HCT116 (cell line): ENCODE measurements around the gene PANK4. TPM values are rescaled to one million over a fixed set of nuclear protein-coding genes. Genes with fewer than 3 reads are reported as not detected.

ENCODE experiments used
- ATAC-seq: fragments of 200-7000 bp; cut with Tn5 transposase; 2 replicates; pipeline ENCODE4 v1.9.1; 2020; ENCODE audit warnings: mild to moderate bottlenecking, moderate library complexity
- BruUV-seq: library from RNA; stranded (reverse); fragments of 400-500 nt; replicated peaks from 2 replicates; lab custom pipeline; 2021; lab: Mats Ljungman, UMichigan
- CTCF ChIA-PET: fragments of 300-600 bp; sonication (Branson Sonifier 250); formaldehyde crosslinking; loops from one replicate; lab custom pipeline; 2021; ENCODE audit warnings: antibody characterized with exemption; lab: Charles Lee
- POLR2A ChIA-PET: fragments of 300-600, 350-600 bp; sonication (Branson Sonifier 250); formaldehyde crosslinking; loops from one replicate; lab custom pipeline; 2021; ENCODE audit warnings: antibody characterized with exemption; lab: Charles Lee
- RAD21 ChIA-PET, 2 experiments: fragments of 300-600 bp; sonication (Branson Sonifier 250); formaldehyde crosslinking; loops; one replicate each; lab custom pipeline; 2023; ENCODE audit warnings: low total read pairs in 2 of 2; ENCODE audit not compliant: uncharacterized antibody in 2 of 2, unreplicated experiment in 2 of 2, low non-redundant PET in 1 of 2; lab: Charles Lee
- DNase-seq: peaks from one replicate; pipeline ENCODE4 v3.0.0-alpha.2; 2010; ENCODE audit warnings: low read depth, low spot score
- H2AFZ ChIP-seq: fragments of 200-600 bp; shearing (Covaris generic), sonication (generic); 2 replicates; pipeline ENCODE4 v1.6.1; 2017; ENCODE audit warnings: low read depth, mixed run types, mixed read lengths, antibody characterized with exemption, low read length; ENCODE audit not compliant: poor library complexity, severe bottlenecking
- H3K27ac ChIP-seq: 2 replicates; pipeline ENCODE4 v1.5.1; 2012; ENCODE audit warnings: low read depth, low read length
- H3K27me3 ChIP-seq: fragments of 200-600 bp; sonication (generic); 2 replicates; pipeline ENCODE4 v1.6.1; 2016; ENCODE audit warnings: mixed run types, low read length, mixed read lengths; ENCODE audit not compliant: insufficient read depth
- H3K36me3 ChIP-seq, 2 experiments: fragments of 200-500 bp in 1 of 2; fragments of 200-600 bp in 1 of 2; sonication (Bioruptor generic) in 1 of 2; sonication (generic) in 1 of 2; 2 replicates each; pipeline versions ENCODE4 v1.5.1 to v1.6.1; 2014 to 2016; ENCODE audit warnings: low read length in 2 of 2, inconsistent platforms in 1 of 2, mixed read lengths in 1 of 2, mixed run types in 1 of 2; ENCODE audit not compliant: insufficient read depth in 2 of 2, control insufficient read depth in 1 of 2
- H3K4me1 ChIP-seq, 2 experiments: fragments of 200-600 bp in 1 of 2; sonication (generic) in 1 of 2; 2 replicates each; pipeline versions ENCODE4 v1.5.1 to v1.6.1; 2012 to 2017; ENCODE audit warnings: low read length in 2 of 2, inconsistent platforms in 1 of 2, mild to moderate bottlenecking in 1 of 2, mixed read lengths in 1 of 2, mixed run types in 1 of 2, moderate library complexity in 1 of 2; ENCODE audit not compliant: insufficient read depth in 2 of 2, control insufficient read depth in 1 of 2
- H3K4me2 ChIP-seq: fragments of 200-600 bp; sonication (generic); 2 replicates; pipeline ENCODE4 v1.6.1; 2017; ENCODE audit warnings: mixed run types, low read length, mixed read lengths
- H3K4me3 ChIP-seq, 2 experiments: fragments of 200-600 bp in 1 of 2; sonication (generic) in 1 of 2; replicated peaks in 1 of 2; 2 replicates each; pipeline ENCODE4 v1.5.1; 2011 to 2016; ENCODE audit warnings: low read length in 2 of 2, control low read depth in 1 of 2, low read depth in 1 of 2, mild to moderate bottlenecking in 1 of 2, mixed read lengths in 1 of 2, mixed run types in 1 of 2
- H3K79me2 ChIP-seq: fragments of 200-600 bp; sonication (generic); 2 replicates; pipeline ENCODE4 v1.6.1; 2017; ENCODE audit warnings: mild to moderate bottlenecking, mixed run types, low read length, moderate library complexity, mixed read lengths; ENCODE audit not compliant: insufficient read depth
- H3K9ac ChIP-seq: fragments of 200-600 bp; sonication (generic); 2 replicates; pipeline ENCODE4 v1.6.1; 2016; ENCODE audit warnings: low read length, mixed read lengths
- H3K9me2 ChIP-seq: fragments of 200-600 bp; sonication (generic), shearing (Covaris generic); 2 replicates; pipeline ENCODE4 v1.6.1; 2017; ENCODE audit warnings: mixed run types, mild to moderate bottlenecking, moderate library complexity; ENCODE audit not compliant: insufficient read depth
- H3K9me3 ChIP-seq, 2 experiments: fragments of 200-500 bp in 1 of 2; fragments of 200-600 bp in 1 of 2; sonication (Bioruptor generic) in 1 of 2; sonication (generic) in 1 of 2; 2 replicates each; pipeline ENCODE4 v1.6.1; 2014 to 2017; ENCODE audit warnings: low read length in 2 of 2, mixed read lengths in 2 of 2, inconsistent platforms in 1 of 2, low read depth in 1 of 2, mild to moderate bottlenecking in 1 of 2, mixed run types in 1 of 2, moderate library complexity in 1 of 2; ENCODE audit not compliant: control insufficient read depth in 1 of 2, insufficient read depth in 1 of 2
- H4K20me1 ChIP-seq: fragments of 200-600 bp; sonication (generic), shearing (Covaris generic); 2 replicates; pipeline ENCODE4 v1.6.1; 2017; ENCODE audit warnings: mixed run types, mild to moderate bottlenecking, moderate library complexity; ENCODE audit not compliant: insufficient read depth
- ATF3 ChIP-seq: IDR thresholded peaks from 2 replicates; pipeline ENCODE4 v1.6.1; 2012
- CEBPB ChIP-seq: IDR thresholded peaks from 2 replicates; pipeline ENCODE4 v1.6.1; 2012; ENCODE audit warnings: low read depth
- CTCF ChIP-seq, 3 experiments: fragments of 200-600 bp in 1 of 3; sonication (generic) in 1 of 3; IDR thresholded peaks in 2 of 3; conservative IDR thresholded peaks in 1 of 3; 2 replicates each; pipeline ENCODE4 v1.5.1; 2012 to 2017; ENCODE audit warnings: low read depth in 2 of 3, low read length in 2 of 3, antibody characterized with exemption in 1 of 3, borderline replicate concordance in 1 of 3, control low read depth in 1 of 3, mild to moderate bottlenecking in 1 of 3, mixed read lengths in 1 of 3, mixed run types in 1 of 3, moderate library complexity in 1 of 3; ENCODE audit not compliant: insufficient read depth in 1 of 3
- EGR1 ChIP-seq: IDR thresholded peaks from 2 replicates; pipeline ENCODE4 v1.6.1; 2012; ENCODE audit warnings: low read depth
- ELF1 ChIP-seq: IDR thresholded peaks from 2 replicates; pipeline ENCODE4 v1.6.1; 2012; ENCODE audit warnings: low read depth, borderline replicate concordance
- FOSL1 ChIP-seq: IDR thresholded peaks from 2 replicates; pipeline ENCODE4 v1.6.1; 2012; ENCODE audit warnings: low read depth
- ZBTB33 ChIP-seq: IDR thresholded peaks from 2 replicates; pipeline ENCODE4 v1.6.1; 2011; ENCODE audit warnings: mild to moderate bottlenecking, low read length, moderate library complexity; ENCODE audit not compliant: insufficient replicate concordance; ENCODE audit errors: extremely low read depth
- intact Hi-C: fragments of 100-400 bp; cut with micrococcal nuclease; formaldehyde crosslinking; loops from 2 replicates; pipeline ENCODE4 v1.10.0; 2022
- total RNA-seq: library from RNA; stranded (reverse); gene quantifications from one replicate; pipeline ENCODE4 v1.2.1, GENCODE V29; 2021; ENCODE audit not compliant: unreplicated experiment

Gene PANK4
- total RNA-seq, 1 experiment from 2014 or later: 38.5 TPM

- no peaks in the 10 kb centered on the region for H4K20me1 ChIP-seq
- DNase-seq (no peak), ATAC-seq (no peak)
- no peak overlapping the region for H3K9ac ChIP-seq
- ChIA-PET POLR2A (no interaction called here), CTCF (no interaction called here)
- H3K4me1 ChIP-seq: peaks cover 9 to 13% of the 10 kb centered on the region in 2 experiments; a peak in 3 of 4 replicates
- H2AFZ ChIP-seq: no peak overlapping the region
- H3K4me2 ChIP-seq: no peak overlapping the region
- no peaks in the 10 kb centered on the region for H3K9me2 ChIP-seq
- intact Hi-C loops: no loop called here
- BruUV-seq: no TSS peak
- H3K27ac ChIP-seq: no peak overlapping the region
- TF ChIP-seq ATF3 (no peak), FOSL1 (no peak), CEBPB (no peak), ZBTB33 (no peak), EGR1 (no peak), ELF1 (no peak)
- TF ChIP-seq, all 23 proteins: peak for 0
- no peaks in the 10 kb centered on the region; a peak in 1 of 4 replicates for H3K9me3 ChIP-seq
- RAD21 ChIA-PET: no interaction called here
- no peaks in the 10 kb centered on the region for H3K27me3 ChIP-seq
- H3K79me2 ChIP-seq: no peaks in the 10 kb centered on the region
- H3K4me3 ChIP-seq: no peak overlapping the region
- H3K36me3 ChIP-seq: no peaks in the 10 kb centered on the region
Measured at GRCh38 chr1:2574350-2574749, 48.0 kb upstream of the PANK4 start.

- TF ChIP-seq EGR1 (no peak), CTCF (IDR thresholded peaks at IDR 0.05 in 2 of 3, conservative IDR thresholded peaks at IDR 0.05 in 1 of 3; ENCODE audit: borderline replicate concordance in 1 of 3, insufficient read depth in 1 of 3, low read depth in 2 of 3, low read length in 2 of 3) (no peak)
- TF ChIP-seq, all 23 proteins: peak for 0
- Histone ChIP-seq H3K36me3 (no peaks in the 10 kb centered on the region), H3K9me2 (no peaks in the 10 kb centered on the region), H4K20me1 (no peaks in the 10 kb centered on the region), H3K4me1 (peaks cover 6 to 7% of the 10 kb centered on the region in 2 experiments; a peak in 3 of 4 replicates), H3K4me2 (no peak overlapping the region), H3K9me3 (no peaks in the 10 kb centered on the region; a peak in 1 of 4 replicates), H2AFZ (no peak overlapping the region), H3K79me2 (no peaks in the 10 kb centered on the region), H3K27ac (no peak overlapping the region), H3K9ac (no peak overlapping the region), H3K27me3 (no peaks in the 10 kb centered on the region), H3K4me3 (no peak overlapping the region)
- no peak for DNase-seq
- ChIA-PET CTCF (no interaction called here), POLR2A (no interaction called here), RAD21 (no interaction called here)
- no peak for ATAC-seq
- no TSS peak for BruUV-seq
- intact Hi-C loops: no loop called here
Measured at GRCh38 chr1:2573250-2573920, 47.0 kb upstream of the PANK4 start.
